Adrenal gland (tissue), 5 donors: Measurements from ENCODE around the gene ZFP30.
A peak's percentile ranks its signal among the peaks of the same experiment; 100 is the strongest.

Experiments used
- CTCF ChIP-seq, 6 experiments: fragments of 450-650 bp in 4 of 6; fragments of 200-600 bp in 2 of 6; sonication (generic) in 1 of 6; IDR thresholded peaks; 1 replicate in 5 of 6; 2 replicates in 1 of 6; pipeline versions ENCODE4 v1.5.1 to v1.8.0; 2016 to 2021; ENCODE audit warnings: antibody characterized with exemption in 6 of 6, mild to moderate bottlenecking in 2 of 6, moderate library complexity in 1 of 6
- POLR2A ChIP-seq, 2 donors: fragments of 450-650 bp; IDR thresholded peaks; one replicate each; pipeline ENCODE4 v1.6.1; 2017; ENCODE audit warnings: antibody characterized with exemption in 2 of 2, mild to moderate bottlenecking in 2 of 2, moderate library complexity in 1 of 2
- donor health status: DM: no; HTN: no; CAD: no.

- TF ChIP-seq CTCF (IDR thresholded peaks at IDR 0.05) (no peak), POLR2A (IDR thresholded peaks at IDR 0.05) (peak in 1 of 2 donors; percentile 90)
Measured at GRCh38 chr19:37594304-37594981, 60.8 kb downstream of the ZFP30 start, which contains the start of the genes ZNF540 and ZNF571.
